Measurements from ENCODE around the gene SMARCC1.

DNA sequence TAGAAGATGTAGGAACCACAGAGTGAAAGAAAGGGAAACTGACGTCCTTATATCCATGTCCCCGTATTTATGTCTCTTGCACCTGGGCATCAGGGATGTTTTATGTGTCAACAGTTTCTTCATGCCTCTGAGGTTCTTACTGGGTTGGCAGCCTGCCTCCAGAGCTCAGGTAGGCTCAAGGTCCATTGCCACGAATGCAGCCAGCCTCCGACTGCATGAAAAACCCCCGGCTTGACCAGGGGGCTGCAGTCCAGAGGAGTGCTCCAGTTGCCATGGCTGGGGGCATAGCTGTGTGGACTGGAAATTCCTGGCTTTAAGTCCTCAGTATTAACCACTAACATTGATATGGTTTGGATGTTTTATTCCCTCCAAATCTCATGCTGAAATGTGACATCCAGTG is 200.3 kb downstream of the SMARCC1 start:
- TF ChIP-seq, protein P1, sequence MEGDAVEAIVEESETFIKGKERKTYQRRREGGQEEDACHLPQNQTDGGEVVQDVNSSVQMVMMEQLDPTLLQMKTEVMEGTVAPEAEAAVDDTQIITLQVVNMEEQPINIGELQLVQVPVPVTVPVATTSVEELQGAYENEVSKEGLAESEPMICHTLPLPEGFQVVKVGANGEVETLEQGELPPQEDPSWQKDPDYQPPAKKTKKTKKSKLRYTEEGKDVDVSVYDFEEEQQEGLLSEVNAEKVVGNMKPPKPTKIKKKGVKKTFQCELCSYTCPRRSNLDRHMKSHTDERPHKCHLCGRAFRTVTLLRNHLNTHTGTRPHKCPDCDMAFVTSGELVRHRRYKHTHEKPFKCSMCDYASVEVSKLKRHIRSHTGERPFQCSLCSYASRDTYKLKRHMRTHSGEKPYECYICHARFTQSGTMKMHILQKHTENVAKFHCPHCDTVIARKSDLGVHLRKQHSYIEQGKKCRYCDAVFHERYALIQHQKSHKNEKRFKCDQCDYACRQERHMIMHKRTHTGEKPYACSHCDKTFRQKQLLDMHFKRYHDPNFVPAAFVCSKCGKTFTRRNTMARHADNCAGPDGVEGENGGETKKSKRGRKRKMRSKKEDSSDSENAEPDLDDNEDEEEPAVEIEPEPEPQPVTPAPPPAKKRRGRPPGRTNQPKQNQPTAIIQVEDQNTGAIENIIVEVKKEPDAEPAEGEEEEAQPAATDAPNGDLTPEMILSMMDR (IDR thresholded peaks at IDR 0.05 in 8 of 11, conservative IDR thresholded peaks at IDR 0.05 in 3 of 11), result no peak
- TF ChIP-seq POLR2A (IDR thresholded peaks at IDR 0.05) (no peak), POLR2AphosphoS5 (IDR thresholded peaks at IDR 0.05) (no peak)

Data from spleen (tissue), 7 donors.